Stimulated activated CD4-positive, alpha-beta T cell treated with anti-CD3 and anti-CD28 coated beads, Interleukin-12 subunit alpha, Interleukin-12 subunit beta, amount 100 ng/mL, for 24 hours (primary cell): ENCODE measurements around the gene OFD1.

ENCODE experiments used
- DNase-seq, 2 experiments: peaks; one replicate each; pipeline ENCODE4 v3.0.0-alpha.2; 2020; ENCODE audit warnings: low read depth in 2 of 2

The OFD1 gene

GRCh38 chrX:13734278-13735172 lies at the start of gene OFD1, which contains the start of gene TRAPPC2:
TSS of gene OFD1 (plus strand) at chrX:13734748. CDS start at chrX:13735072, 324 bp downstream.
TSS of gene TRAPPC2 (minus strand) at chrX:13734620. CDS start at chrX:13719963, 14,657 bp downstream.
- DNase-seq: peak; percentile 72 to 80

DNA sequence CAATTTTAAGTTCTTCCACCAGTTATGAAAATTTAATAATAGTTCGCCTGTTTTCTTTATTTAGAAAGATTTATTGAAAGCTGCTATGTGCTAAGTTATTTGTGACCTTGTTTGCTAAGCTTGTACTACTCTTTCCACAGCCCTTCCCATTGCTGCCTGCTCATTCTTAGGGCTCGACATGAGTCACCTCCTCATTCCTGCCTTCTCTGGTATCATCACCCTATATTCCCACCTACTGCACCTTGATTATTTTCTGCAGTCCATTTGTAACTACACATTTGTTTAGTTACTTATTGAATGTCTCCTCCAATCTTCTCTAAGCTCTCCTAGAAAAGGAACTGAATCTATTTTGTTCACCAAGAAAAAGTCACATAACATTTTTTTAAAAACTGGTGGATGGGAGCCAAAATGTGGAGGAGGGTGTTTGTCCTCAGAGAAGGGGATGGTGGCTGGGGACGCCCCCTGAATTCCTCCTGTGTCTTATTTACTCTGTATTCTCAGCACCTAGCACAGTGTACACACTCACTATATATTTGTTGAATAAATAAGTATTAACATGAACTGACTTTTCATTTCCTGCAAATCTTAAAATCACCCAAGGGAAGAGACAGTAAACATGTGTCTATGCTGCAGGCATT lies 49.3 kb upstream of the OFD1 start:
- no peak for DNase-seq

DNA sequence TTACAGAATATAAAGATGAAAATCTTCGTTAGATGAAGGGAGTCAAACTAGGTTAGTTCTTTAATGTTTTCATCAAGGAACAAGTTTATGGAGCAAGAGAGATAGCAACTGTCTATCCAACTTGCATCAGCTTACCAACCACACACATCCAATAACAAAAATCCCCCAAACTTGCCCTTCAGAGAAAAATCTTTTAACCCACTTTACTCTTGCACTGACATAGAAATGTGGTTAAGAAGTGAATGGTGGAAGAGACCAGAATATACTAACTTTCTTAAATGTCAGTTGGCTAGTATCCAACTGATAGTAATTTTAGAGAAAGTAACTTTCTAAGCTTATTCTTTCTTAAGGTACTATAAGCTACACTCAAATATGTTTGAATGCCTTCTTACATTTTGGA lies 47.3 kb upstream of the OFD1 start:
- DNase-seq: no peak

- DNase-seq: no peak
These were observed 46.1 kb upstream of the OFD1 start for GRCh38 chrX:13688384-13688957.

DNA sequence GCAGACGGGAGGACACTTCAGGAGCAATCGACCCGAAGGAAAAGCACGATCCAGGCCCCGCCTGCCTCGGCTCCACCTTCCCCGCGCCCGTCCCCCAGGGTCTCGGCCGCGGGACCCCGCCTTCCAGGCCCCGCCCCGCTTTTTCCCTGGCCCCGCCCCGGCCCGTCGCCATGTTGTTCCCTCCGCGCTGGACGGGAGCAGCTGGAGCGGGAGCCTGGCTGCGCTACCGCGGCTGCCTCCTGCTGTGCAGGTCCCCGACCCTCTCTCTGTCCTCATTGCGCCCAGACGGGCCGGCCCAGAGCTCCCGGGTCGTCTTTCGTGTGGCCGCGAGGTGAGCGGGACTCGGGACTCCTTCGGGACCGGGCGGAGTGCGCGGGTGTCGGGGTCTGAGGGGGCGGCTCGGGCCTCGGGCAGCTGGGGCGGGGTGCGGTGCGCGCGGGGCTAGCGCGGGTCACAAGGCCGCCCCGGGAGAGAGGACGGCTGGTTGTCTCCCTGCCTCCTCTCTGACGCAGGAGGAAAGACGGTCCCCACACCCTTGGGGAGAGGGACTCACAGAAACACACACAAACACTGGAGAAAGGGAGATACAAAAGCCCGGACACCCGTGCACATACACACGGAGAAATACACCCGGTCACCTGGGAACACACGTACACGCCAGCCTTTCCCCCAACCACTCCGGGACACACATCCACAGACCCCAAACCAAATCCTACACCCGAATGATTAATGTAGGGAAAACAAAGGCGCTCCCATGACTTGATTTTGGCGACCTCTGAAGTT lies 45.4 kb upstream of the OFD1 start, which contains the start of gene RAB9A:
RAB9A (plus strand) TSS at position 171 of the 783 bp plus-strand sequence. CDS start 19,619 bp downstream, outside the sequence.
- peak; percentile 55 to 76 for DNase-seq

- DNase-seq: no peak
These were observed 44.8 kb upstream of the OFD1 start for GRCh38 chrX:13689741-13690211.

GRCh38 chrX:13690836-13691235 lies 43.7 kb upstream of the OFD1 start:
- no peak for DNase-seq

DNA sequence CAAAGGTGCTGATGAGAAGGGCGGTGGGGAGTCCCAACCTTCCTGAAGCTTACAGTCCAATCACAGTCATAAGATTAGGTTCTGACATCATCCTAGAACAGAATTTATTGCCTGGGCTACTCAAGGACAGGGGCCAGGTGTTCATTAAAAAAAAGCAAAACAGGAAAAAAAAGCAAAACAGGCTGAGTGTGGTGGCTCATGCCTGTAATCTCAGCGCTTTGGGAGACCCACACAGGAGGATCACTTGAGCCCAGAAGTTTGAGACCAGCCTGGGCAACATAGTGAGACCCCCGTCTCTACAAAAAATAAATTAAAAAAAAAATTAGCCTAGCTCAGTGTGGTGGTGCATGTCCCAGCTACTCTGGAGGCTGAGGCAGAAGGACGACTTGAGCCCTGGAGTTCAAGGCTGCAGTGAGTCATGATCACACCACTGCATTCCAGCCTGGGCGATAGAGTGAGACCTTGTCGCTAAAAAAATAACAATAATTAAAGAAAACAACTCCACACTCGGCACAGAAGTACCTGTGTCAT lies 42.6 kb upstream of the OFD1 start:
- no peak for DNase-seq

DNA sequence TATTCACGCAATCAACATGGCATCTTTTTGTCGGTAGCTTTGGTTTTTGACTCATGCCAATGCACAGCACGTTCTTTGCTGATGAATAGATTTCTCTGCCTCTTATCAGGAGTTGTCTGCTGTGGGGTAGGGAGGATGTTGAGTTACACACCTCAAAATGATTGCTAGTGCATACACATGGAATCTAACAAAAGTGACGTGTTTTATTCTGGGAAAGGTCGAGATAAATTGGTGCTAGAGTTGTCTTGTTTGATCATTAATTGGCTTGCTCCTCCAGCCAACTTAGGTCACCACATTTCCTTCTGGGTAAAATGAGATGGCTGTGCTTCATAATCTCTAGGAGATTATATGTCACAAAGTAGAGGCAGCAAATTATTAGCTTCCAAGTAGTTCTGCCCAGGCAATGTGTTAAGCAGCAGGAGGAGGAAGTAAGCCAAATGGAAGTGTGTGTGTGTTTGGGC lies 41.7 kb upstream of the OFD1 start:
- DNase-seq: no peak

- no peak for DNase-seq
These were observed 41.1 kb upstream of the OFD1 start for GRCh38 chrX:13693341-13693961.

DNA sequence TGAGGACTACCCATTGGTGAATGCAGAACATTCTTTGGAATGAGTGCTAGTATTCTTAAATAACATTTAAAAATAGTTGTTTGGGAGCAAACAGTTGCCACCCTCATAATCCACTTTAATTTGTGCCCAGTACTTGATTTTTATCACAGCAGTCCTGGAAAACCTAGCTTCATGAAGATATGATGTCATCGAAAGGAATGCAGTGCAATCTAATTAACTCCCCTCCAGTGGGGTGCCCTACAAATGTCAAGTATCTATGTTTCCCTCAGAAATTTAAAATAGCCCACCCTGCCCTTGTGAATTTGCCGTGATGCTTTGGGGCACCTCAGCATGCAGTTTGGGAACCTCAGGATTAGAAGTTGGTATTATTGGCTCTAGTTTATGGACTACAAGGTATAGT lies 40.2 kb upstream of the OFD1 start:
- no peak for DNase-seq

GRCh38 chrX:13694983-13695382 lies 39.6 kb upstream of the OFD1 start:
- DNase-seq: no peak

DNA sequence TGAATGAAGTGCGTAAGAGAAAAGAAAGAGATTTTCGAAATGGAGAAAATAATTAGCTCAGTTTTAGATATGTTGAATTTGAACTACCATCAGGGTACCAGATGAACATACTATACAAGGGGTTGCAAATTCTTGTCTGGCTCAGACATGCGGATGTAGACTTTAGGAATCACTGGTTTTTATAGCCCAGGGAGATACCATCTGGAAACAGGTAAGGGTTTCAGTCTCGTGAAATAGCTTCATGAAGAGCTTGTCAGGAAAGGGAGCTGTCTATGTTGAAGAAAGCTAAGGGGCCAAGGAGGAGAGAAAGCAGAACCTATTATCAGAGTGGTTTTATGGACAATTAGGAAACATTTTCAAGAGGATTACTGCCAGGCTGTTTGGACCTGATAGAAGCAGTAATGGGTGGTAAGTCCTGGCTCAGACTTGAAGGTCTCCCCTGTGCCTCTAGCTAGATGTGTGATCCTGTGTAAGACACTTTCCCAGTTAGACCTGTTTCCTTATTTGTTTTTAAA lies 38.9 kb upstream of the OFD1 start:
- no peak for DNase-seq

DNA sequence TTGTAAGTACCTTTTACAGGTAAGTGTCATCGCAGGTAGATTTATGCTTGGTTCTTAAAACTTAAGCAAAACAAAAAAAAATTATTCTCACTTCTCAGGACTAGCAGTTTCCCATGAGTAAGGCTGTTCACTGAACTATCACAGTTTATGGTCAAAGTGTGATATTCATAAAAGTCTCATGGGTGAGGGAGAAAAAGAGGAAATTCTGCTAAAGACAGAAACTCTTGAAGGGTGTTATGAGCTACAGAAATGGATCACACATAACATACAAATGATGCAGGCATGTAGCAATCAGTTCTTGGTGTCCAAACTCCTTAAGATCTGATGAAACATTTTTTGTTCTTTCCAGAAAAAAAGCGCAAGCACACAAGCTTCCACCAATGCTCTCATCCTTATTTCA lies 37.1 kb upstream of the OFD1 start:
- DNase-seq: no peak

- DNase-seq: no peak
These were observed 36.6 kb upstream of the OFD1 start for GRCh38 chrX:13697976-13698375.

DNA sequence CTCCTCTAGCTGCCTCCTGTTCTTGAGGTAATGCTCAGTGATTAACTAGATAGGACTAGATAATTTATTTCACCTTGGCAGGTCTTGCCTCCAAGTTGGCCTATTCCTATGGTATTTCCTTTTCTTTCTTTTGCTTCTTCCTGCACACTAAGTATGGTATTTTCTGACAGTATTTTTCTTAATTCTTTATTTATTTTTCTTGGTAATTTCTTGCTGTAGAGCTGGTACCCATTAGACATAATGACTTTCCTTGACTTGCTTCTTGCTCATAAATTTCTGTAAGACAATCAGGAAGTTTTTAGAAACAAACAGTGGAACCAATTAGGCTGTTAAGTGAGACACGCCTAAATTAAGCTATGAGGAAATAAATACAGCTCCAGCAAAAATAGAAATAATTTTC lies 36.1 kb upstream of the OFD1 start:
- DNase-seq: no peak

DNA sequence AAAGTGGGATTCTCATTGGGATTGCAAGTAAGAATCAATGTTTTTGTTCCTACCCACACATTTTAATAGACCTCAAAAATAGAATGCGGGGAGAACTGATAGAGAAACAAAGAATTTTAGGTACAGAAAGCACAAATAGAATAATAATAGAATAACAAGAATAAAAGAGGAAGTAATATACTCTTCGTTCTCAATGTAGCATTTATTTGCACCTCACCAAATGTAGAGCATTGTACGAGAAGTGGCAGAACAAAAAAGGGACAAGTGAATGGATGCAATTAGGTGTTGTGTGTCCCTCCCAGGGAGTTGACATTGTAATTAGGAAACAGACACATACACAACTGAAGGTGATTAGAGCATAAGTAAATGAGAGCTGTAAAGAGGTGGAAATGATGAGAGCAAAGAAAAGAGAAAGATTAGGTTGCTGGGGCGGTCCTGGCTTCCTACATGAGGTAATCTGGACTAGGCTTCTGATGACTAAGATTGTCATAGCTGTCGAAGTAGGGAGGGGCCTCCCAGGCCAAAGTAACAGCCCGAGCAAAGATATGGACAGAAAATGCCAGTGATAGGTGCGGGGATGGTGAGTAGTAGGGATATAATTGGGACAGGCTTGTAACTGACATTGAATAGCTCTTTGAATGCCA lies 35.2 kb upstream of the OFD1 start:
- no peak for DNase-seq

- DNase-seq: no peak
These were observed 34.2 kb upstream of the OFD1 start for GRCh38 chrX:13700380-13700779.

DNA sequence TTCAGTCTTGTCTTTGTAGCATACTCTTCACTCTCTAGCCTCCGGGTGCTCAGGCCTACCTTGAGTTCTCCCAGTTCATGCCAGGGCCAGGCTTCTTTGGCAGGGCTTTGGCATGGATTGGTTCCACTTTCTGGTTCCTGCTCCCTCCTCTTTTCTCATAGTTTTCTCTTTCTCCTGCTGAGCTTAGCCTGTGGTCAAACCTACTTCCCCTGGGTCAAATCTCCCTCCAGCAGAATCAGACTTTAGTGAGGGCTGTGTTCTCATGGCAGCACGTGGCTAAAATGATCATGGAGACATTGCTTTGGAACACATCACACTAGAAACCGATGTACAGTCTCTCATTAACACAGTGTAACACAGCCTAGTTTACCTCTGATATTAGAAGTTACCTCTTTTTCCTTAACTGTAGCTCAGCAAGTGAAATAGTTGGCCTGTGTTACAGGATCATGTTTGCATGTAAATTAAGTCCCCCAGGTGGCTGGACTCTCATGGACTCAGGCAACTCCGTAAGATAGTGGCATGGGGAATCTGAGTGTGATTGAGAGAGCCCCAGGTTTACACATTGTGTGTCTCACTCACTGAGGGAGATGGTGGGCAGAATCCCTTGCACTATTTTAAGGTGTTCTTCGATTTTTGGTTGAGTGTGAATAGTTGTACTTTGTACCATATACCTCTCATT lies 32.3 kb upstream of the OFD1 start:
- no peak for DNase-seq

- DNase-seq: no peak
These were observed 31.4 kb upstream of the OFD1 start for GRCh38 chrX:13703135-13703534.
